Endothelial cell of umbilical vein (primary cell): Measurements from ENCODE around the gene ROMO1. TPM values are rescaled to one million over a fixed set of nuclear protein-coding genes. Genes with fewer than 3 reads are reported as not detected.

ENCODE experiments used
- BruUV-seq: library from RNA; stranded (reverse); fragments of 400-500 nt; replicated peaks from 2 replicates; lab custom pipeline; 2021; lab: Mats Ljungman, UMichigan
- CTCF ChIA-PET: fragments of 300-600, 350-600 bp; sonication (Branson Sonifier 250); formaldehyde crosslinking; loops from one replicate; lab custom pipeline; 2021; ENCODE audit warnings: antibody characterized with exemption, inconsistent platforms; lab: Charles Lee
- POLR2A ChIA-PET: fragments of 300-600, 350-600 bp; sonication (Branson Sonifier 250); formaldehyde crosslinking; loops from one replicate; lab custom pipeline; 2021; ENCODE audit warnings: antibody characterized with exemption, inconsistent platforms; lab: Charles Lee
- DNase-seq: peaks from one replicate; pipeline ENCODE4 v3.0.0-alpha.2; 2011; ENCODE audit warnings: low read depth, low spot score
- FAIRE-seq: peaks from 2 replicates; lab custom pipeline; 2011; peaks lifted over from hg19 to GRCh38; lab: Jason Lieb, UNC
- H2AFZ ChIP-seq: 2 replicates; pipeline ENCODE4 v1.6.0; 2012; ENCODE audit warnings: low read depth, low read length, control low read depth, inconsistent platforms
- H3K27ac ChIP-seq: 2 replicates; pipeline ENCODE4 v1.5.1; 2011; ENCODE audit warnings: low read depth, mild to moderate bottlenecking, control low read depth, low read length, moderate library complexity; ENCODE audit not compliant: insufficient read depth
- H3K27me3 ChIP-seq, 2 experiments: 2 replicates each; pipeline versions ENCODE4 v1.6.0 to v1.6.1; 2011; ENCODE audit warnings: low read length in 2 of 2, mixed read lengths in 1 of 2; ENCODE audit not compliant: control insufficient read depth in 2 of 2, insufficient read depth in 2 of 2
- H3K36me3 ChIP-seq, 2 experiments: 2 replicates in 1 of 2; 3 replicates in 1 of 2; pipeline ENCODE4 v1.5.1; 2011; ENCODE audit warnings: low read length in 2 of 2, mild to moderate bottlenecking in 1 of 2, moderate library complexity in 1 of 2; ENCODE audit not compliant: control insufficient read depth in 2 of 2, insufficient read depth in 2 of 2; ENCODE audit errors: extremely low read depth in 1 of 2
- H3K4me1 ChIP-seq: 3 replicates; pipeline ENCODE4 v1.5.1; 2011; ENCODE audit warnings: mild to moderate bottlenecking, low read length; ENCODE audit not compliant: control insufficient read depth, insufficient read depth; ENCODE audit errors: extremely low read depth
- H3K4me2 ChIP-seq: 2 replicates; pipeline ENCODE4 v1.6.1; 2011; ENCODE audit warnings: low read length, control low read depth, mixed read lengths; ENCODE audit not compliant: insufficient read depth
- H3K4me3 ChIP-seq, 3 experiments: fragments of 200-600 bp in 1 of 3; sonication (generic), shearing (Covaris generic) in 1 of 3; replicated peaks in 1 of 3; 2 replicates each; pipeline ENCODE4 v1.5.1; 2011 to 2016; ENCODE audit warnings: control low read depth in 3 of 3, low read length in 3 of 3, mild to moderate bottlenecking in 2 of 3, inconsistent platforms in 1 of 3, low read depth in 1 of 3, moderate library complexity in 1 of 3; ENCODE audit not compliant: insufficient read depth in 1 of 3
- H3K79me2 ChIP-seq: 2 replicates; pipeline ENCODE4 v1.6.0; 2012; ENCODE audit warnings: low read length, inconsistent platforms; ENCODE audit not compliant: control insufficient read depth, insufficient read depth
- H3K9ac ChIP-seq: replicated peaks from 2 replicates; pipeline ENCODE3; 2011; ENCODE audit warnings: low read length, control low read depth; ENCODE audit not compliant: insufficient read depth; ENCODE audit errors: extremely low read depth
- H3K9me1 ChIP-seq: replicated peaks from 3 replicates; pipeline ENCODE4 v1.6.0; 2011; ENCODE audit warnings: mild to moderate bottlenecking, low read length; ENCODE audit not compliant: control insufficient read depth, insufficient read depth; ENCODE audit errors: extremely low read depth
- H3K9me3 ChIP-seq: replicated peaks from 2 replicates; pipeline ENCODE4 v1.5.1; 2012; ENCODE audit warnings: low read length, inconsistent platforms; ENCODE audit not compliant: control insufficient read depth, insufficient read depth
- H4K20me1 ChIP-seq: replicated peaks from 2 replicates; pipeline ENCODE3; 2011; ENCODE audit warnings: mild to moderate bottlenecking, low read length; ENCODE audit not compliant: control insufficient read depth, insufficient read depth; ENCODE audit errors: extremely low read depth
- EZH2 ChIP-seq: IDR thresholded peaks from 2 replicates; pipeline ENCODE4 v1.6.1; 2012; ENCODE audit warnings: borderline replicate concordance, low read depth, mild to moderate bottlenecking, moderate library complexity, low read length, inconsistent platforms; ENCODE audit not compliant: severe bottlenecking
- FOS ChIP-seq: IDR thresholded peaks from 2 replicates; pipeline ENCODE4 v1.6.1; 2011; ENCODE audit warnings: mild to moderate bottlenecking, low read length, moderate library complexity, borderline replicate concordance; ENCODE audit not compliant: insufficient read depth
- GATA2 ChIP-seq: IDR thresholded peaks from 2 replicates; pipeline ENCODE4 v1.7.0; 2011; ENCODE audit warnings: low read depth, mild to moderate bottlenecking, moderate library complexity, mixed read lengths, low read length; ENCODE audit not compliant: insufficient read length, insufficient read depth
- JUN ChIP-seq: IDR thresholded peaks from 2 replicates; pipeline ENCODE4 v1.6.1; 2011; ENCODE audit warnings: borderline replicate concordance, low read depth; ENCODE audit not compliant: insufficient read length, insufficient read depth
- MYC ChIP-seq: IDR thresholded peaks from one replicate; pipeline ENCODE4 v1.6.1; 2011; ENCODE audit warnings: mild to moderate bottlenecking, low read depth, low read length
- POLR2A ChIP-seq: IDR thresholded peaks from 2 replicates; pipeline ENCODE4 v1.6.1; 2012; ENCODE audit warnings: low read depth, mild to moderate bottlenecking, control low read depth, low read length
- POLR2AphosphoS5 ChIP-seq: IDR thresholded peaks from 2 replicates; pipeline ENCODE4 v1.6.1; 2012; ENCODE audit warnings: low read depth, mild to moderate bottlenecking, control low read depth, low read length, moderate library complexity; ENCODE audit not compliant: insufficient read depth
- dilution Hi-C: fragments of 300-500 bp; cut with MboI; formaldehyde crosslinking; loops from one replicate; pipeline ENCODE4 v1.15.0; 2019; ENCODE audit warnings: low sequenced_read_pairs; ENCODE audit not compliant: extremely low pct_ligation_motif_present
- intact Hi-C: fragments of 100-400 bp; cut with micrococcal nuclease; formaldehyde crosslinking; loops from one replicate; pipeline ENCODE4 v1.10.0; 2022
- polyA plus RNA-seq, 4 experiments: library from polyadenylated mRNA; depleted of rRNA in 3 of 4; stranded (reverse) in 3 of 4; unstranded in 1 of 4; fragments of >200 nt; gene quantifications; 2 replicates each; pipeline versions ENCODE4 v1.2.1 to v1.2.3, GENCODE V29; 2011 to 2012; ENCODE audit warnings: missing spikeins in 1 of 4
- total RNA-seq: library from RNA; stranded (reverse); gene quantifications from 2 replicates; pipeline ENCODE4 v1.2.3, GENCODE V29; 2021
- TF ChIP-seq, protein P1 (sequence below): IDR thresholded peaks from 2 replicates; pipeline ENCODE4 v1.6.1; 2011; ENCODE audit not compliant: insufficient read depth, insufficient read length
- TF ChIP-seq, protein P2 (sequence below), 2 donors: IDR thresholded peaks; 1 replicate in 1 of 2; 2 replicates in 1 of 2; pipeline ENCODE4 v1.5.1; 2011; ENCODE audit warnings: low read length in 2 of 2, mild to moderate bottlenecking in 2 of 2, moderate library complexity in 2 of 2, control low read depth in 1 of 2, inconsistent platforms in 1 of 2, low read depth in 1 of 2; ENCODE audit not compliant: insufficient read depth in 1 of 2; ENCODE audit errors: extremely low read depth in 1 of 2

Gene ROMO1
- total and polyA plus RNA-seq, 2 donors (not counting 3 experiments of a cell fraction or from before 2014, with no cell fraction given): 174 to 1,099 TPM

DNA sequence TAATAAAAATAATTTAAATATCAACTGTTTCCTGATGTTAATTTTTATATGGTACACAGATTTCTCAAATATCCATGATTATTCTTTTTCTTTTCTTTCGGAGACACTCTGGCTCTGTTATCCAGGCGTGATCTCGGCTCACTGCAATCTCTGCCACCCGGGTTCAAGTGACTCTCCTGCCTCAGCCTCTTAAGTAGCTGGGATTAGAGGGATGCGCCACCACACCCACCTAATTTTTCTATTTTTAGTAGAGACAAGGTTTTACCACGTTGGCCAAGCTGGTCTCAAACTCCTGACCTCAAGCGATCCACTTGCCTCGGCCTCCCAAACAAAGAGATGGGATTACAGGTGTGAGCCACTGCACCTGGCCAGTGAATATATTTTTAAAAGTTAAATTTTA, 20.5 kb downstream of the ROMO1 start:
- DNase-seq (no peak), FAIRE-seq (no peak)
- CTCF ChIA-PET: interaction anchor here (1.0 to 1.2 kb wide), 3 partner anchors 14 to 22 kb away, joined by 3 to 5 read pairs (median 4); partner anchors contain the start of gene RBM39
- Histone ChIP-seq H3K9me3 (no peaks in the 10 kb centered on the region), H3K9me1 (no peaks in the 10 kb centered on the region), H3K4me1 (no peaks in the 10 kb centered on the region), H3K27ac (no peak overlapping the region), H3K79me2 (peaks cover 85% of the 10 kb centered on the region), H3K27me3 (no peaks in the 10 kb centered on the region), H3K36me3 (peaks cover 55 to 62% of the 10 kb centered on the region in 2 experiments), H3K9ac (no peak overlapping the region), H2AFZ (no peak overlapping the region), H4K20me1 (peaks cover 11% of the 10 kb centered on the region), H3K4me2 (no peak overlapping the region), H3K4me3 (no peak overlapping the region)
- intact Hi-C loops: loop anchor here (2.0 kb wide), 1 partner anchor 15 kb away; no protein-coding TSS in a partner anchor
- TF ChIP-seq JUN: no peak
- no peak for TF ChIP-seq POLR2A
- TF ChIP-seq FOS: no peak
- no peak for TF ChIP-seq EZH2
- TF ChIP-seq, protein P1, sequence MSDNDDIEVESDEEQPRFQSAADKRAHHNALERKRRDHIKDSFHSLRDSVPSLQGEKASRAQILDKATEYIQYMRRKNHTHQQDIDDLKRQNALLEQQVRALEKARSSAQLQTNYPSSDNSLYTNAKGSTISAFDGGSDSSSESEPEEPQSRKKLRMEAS: no peak
- TF ChIP-seq POLR2AphosphoS5: no peak
- TF ChIP-seq, protein P2, sequence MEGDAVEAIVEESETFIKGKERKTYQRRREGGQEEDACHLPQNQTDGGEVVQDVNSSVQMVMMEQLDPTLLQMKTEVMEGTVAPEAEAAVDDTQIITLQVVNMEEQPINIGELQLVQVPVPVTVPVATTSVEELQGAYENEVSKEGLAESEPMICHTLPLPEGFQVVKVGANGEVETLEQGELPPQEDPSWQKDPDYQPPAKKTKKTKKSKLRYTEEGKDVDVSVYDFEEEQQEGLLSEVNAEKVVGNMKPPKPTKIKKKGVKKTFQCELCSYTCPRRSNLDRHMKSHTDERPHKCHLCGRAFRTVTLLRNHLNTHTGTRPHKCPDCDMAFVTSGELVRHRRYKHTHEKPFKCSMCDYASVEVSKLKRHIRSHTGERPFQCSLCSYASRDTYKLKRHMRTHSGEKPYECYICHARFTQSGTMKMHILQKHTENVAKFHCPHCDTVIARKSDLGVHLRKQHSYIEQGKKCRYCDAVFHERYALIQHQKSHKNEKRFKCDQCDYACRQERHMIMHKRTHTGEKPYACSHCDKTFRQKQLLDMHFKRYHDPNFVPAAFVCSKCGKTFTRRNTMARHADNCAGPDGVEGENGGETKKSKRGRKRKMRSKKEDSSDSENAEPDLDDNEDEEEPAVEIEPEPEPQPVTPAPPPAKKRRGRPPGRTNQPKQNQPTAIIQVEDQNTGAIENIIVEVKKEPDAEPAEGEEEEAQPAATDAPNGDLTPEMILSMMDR (IDR thresholded peaks at IDR 0.05; ENCODE audit: extremely low read depth in 1 of 2, insufficient read depth in 1 of 2, low read depth in 1 of 2, low read length in 2 of 2): no peak
- TF ChIP-seq GATA2: no peak
- TF ChIP-seq MYC: no peak
- dilution Hi-C loops: no loop called here
- no TSS peak for BruUV-seq
- POLR2A ChIA-PET: interaction anchor here (1.1 to 1.7 kb wide), 4 partner anchors 9 to 16 kb away, joined by 3 to 5 read pairs (median 3); no protein-coding TSS in a partner anchor
